GM12878 (cell line): ENCODE data around the gene UEVLD. TPM values are rescaled to one million over a fixed set of nuclear protein-coding genes. Genes with fewer than 3 reads are reported as not detected.

Source experiments
- ATAC-seq: fragments of 200-7000 bp; cut with Tn5 transposase; 3 replicates; pipeline ENCODE4 v1.9.1; 2020; ENCODE audit warnings: mild to moderate bottlenecking, moderate library complexity
- BruUV-seq: library from RNA; stranded (reverse); fragments of 400-500 nt; replicated peaks from 2 replicates; lab custom pipeline; 2021; lab: Mats Ljungman, UMichigan
- CTCF ChIA-PET: fragments of 300-600 bp; sonication (Branson Sonifier 250); formaldehyde crosslinking; extraction: SDS; loops from one replicate; lab custom pipeline; 2021; ENCODE audit warnings: inconsistent platforms; lab: Yijun Ruan, JAX
- POLR2A ChIA-PET: fragments of 350-600 bp; formaldehyde crosslinking; extraction: SDS; loops from one replicate; lab custom pipeline; 2021; ENCODE audit warnings: inconsistent platforms; lab: Charles Lee
- RAD21 ChIA-PET: fragments of 300-600 bp; sonication (Branson Sonifier 250); formaldehyde crosslinking; loops from one replicate; lab custom pipeline; 2023; ENCODE audit warnings: antibody characterized with exemption; ENCODE audit not compliant: unreplicated experiment; lab: Charles Lee
- SMC1A ChIA-PET: fragments of 300-600 bp; sonication (Branson Sonifier 250); formaldehyde crosslinking; loops from one replicate; lab custom pipeline; 2023; ENCODE audit not compliant: unreplicated experiment, uncharacterized antibody; lab: Charles Lee
- DNase-seq: peaks from one replicate; pipeline ENCODE4 v3.0.0-alpha.2; 2011; ENCODE audit warnings: low read depth, low spot score
- FAIRE-seq: peaks from 3 replicates; lab custom pipeline; 2011; peaks lifted over from hg19 to GRCh38; lab: Jason Lieb, UNC
- H2AFZ ChIP-seq: 2 replicates; pipeline ENCODE4 v1.6.0; 2011; ENCODE audit warnings: low read depth, low read length, control low read depth; ENCODE audit not compliant: control insufficient read depth
- H3K27ac ChIP-seq: 2 replicates; pipeline ENCODE4 v1.5.1; 2011; ENCODE audit warnings: control low read depth; ENCODE audit not compliant: control insufficient read depth, insufficient read depth
- H3K27me3 ChIP-seq, 2 experiments: replicated peaks in 1 of 2; 2 replicates each; pipeline versions ENCODE4 v1.6.0 to v1.6.1; 2011; ENCODE audit warnings: low read length in 1 of 2; ENCODE audit not compliant: control insufficient read depth in 2 of 2, insufficient read depth in 2 of 2
- H3K36me3 ChIP-seq, 2 experiments: 2 replicates each; pipeline ENCODE4 v1.5.1; 2011; ENCODE audit warnings: low read length in 1 of 2; ENCODE audit not compliant: control insufficient read depth in 2 of 2, insufficient read depth in 2 of 2
- H3K4me1 ChIP-seq: 2 replicates; pipeline ENCODE4 v1.6.1; 2011; ENCODE audit warnings: mild to moderate bottlenecking, low read length, moderate library complexity, mixed read lengths; ENCODE audit not compliant: control insufficient read depth, insufficient read depth
- H3K4me2 ChIP-seq: 2 replicates; pipeline ENCODE4 v1.6.0; 2011; ENCODE audit warnings: control low read depth; ENCODE audit not compliant: control insufficient read depth, insufficient read depth
- H3K4me3 ChIP-seq: fragments of 200-600 bp; sonication (generic); 2 replicates; pipeline ENCODE4 v1.5.1; 2016
- H3K79me2 ChIP-seq: 2 replicates; pipeline ENCODE4 v1.6.0; 2011; ENCODE audit warnings: low read length; ENCODE audit not compliant: control insufficient read depth, insufficient read depth
- H3K9ac ChIP-seq: 2 replicates; pipeline ENCODE4 v1.8.0; 2011; ENCODE audit warnings: low read length, control low read depth, mixed read lengths; ENCODE audit not compliant: control insufficient read depth, insufficient read depth
- H3K9me3 ChIP-seq: replicated peaks from 3 replicates; pipeline ENCODE4 v1.5.1; 2011; ENCODE audit warnings: mild to moderate bottlenecking, low read length; ENCODE audit not compliant: control insufficient read depth, insufficient read depth
- H4K20me1 ChIP-seq: 2 replicates; pipeline ENCODE4 v1.6.0; 2011; ENCODE audit not compliant: control insufficient read depth, insufficient read depth
- BACH1 ChIP-seq: fragments of 450-650 bp; IDR thresholded peaks from 2 replicates; pipeline ENCODE4 v1.6.1; 2017; ENCODE audit warnings: mild to moderate bottlenecking, borderline replicate concordance
- BCL11A ChIP-seq: IDR thresholded peaks from 2 replicates; pipeline ENCODE4 v1.6.1; 2011; ENCODE audit warnings: low read depth, low read length
- CBX3 ChIP-seq: fragments of 200-600 bp; sonication (generic); IDR thresholded peaks from 2 replicates; pipeline ENCODE4 v1.6.1; 2016; ENCODE audit warnings: low read depth, borderline replicate concordance
- EED ChIP-seq: sonication (generic); IDR thresholded peaks from 2 replicates; pipeline ENCODE4 v1.6.1; 2016; ENCODE audit warnings: antibody characterized with exemption, low read depth
- KAT2A ChIP-seq: conservative IDR thresholded peaks from 2 replicates; pipeline ENCODE4 v1.6.1; 2011; ENCODE audit warnings: low read depth, low read length; ENCODE audit not compliant: control insufficient read depth
- MTA2 ChIP-seq: fragments of 450-650 bp; IDR thresholded peaks from 2 replicates; pipeline ENCODE4 v1.6.1; 2016; ENCODE audit warnings: low read depth, mild to moderate bottlenecking, moderate library complexity
- MXI1 ChIP-seq: fragments of 150-350 bp; IDR thresholded peaks from 2 replicates; pipeline ENCODE4 v1.6.1; 2011; ENCODE audit warnings: low read depth, mild to moderate bottlenecking, inconsistent platforms, low read length, improper control_type of control experiment
- MYB ChIP-seq: fragments of 150-350 bp; IDR thresholded peaks from 2 replicates; pipeline ENCODE4 v1.6.1; 2014; ENCODE audit warnings: mild to moderate bottlenecking, low read depth, low read length, borderline replicate concordance
- NFIC ChIP-seq: IDR thresholded peaks from 2 replicates; pipeline ENCODE4 v1.6.1; 2012; ENCODE audit warnings: low read depth, mild to moderate bottlenecking, inconsistent platforms, low read length, moderate library complexity
- NR2F1 ChIP-seq: fragments of 450-650 bp; conservative IDR thresholded peaks from 2 replicates; pipeline ENCODE4 v1.6.1; 2017; ENCODE audit warnings: mild to moderate bottlenecking
- PAX8 ChIP-seq: fragments of 450-650 bp; IDR thresholded peaks from 2 replicates; pipeline ENCODE4 v1.6.1; 2017; ENCODE audit warnings: mild to moderate bottlenecking, moderate library complexity
- PML ChIP-seq: IDR thresholded peaks from 2 replicates; pipeline ENCODE4 v1.6.1; 2012; ENCODE audit warnings: low read length, inconsistent platforms
- POU2F2 ChIP-seq: IDR thresholded peaks from 3 replicates; pipeline ENCODE4 v1.6.1; 2011; ENCODE audit warnings: low read depth, mild to moderate bottlenecking, low read length, borderline replicate concordance
- SIX5 ChIP-seq: IDR thresholded peaks from 2 replicates; pipeline ENCODE4 v1.6.1; 2011; ENCODE audit warnings: mild to moderate bottlenecking, low read depth, low read length, moderate library complexity; ENCODE audit not compliant: severe bottlenecking
- WGBS: methylation state at CpG from one replicate; pipeline ENCODE4 v1.1.6; 2016; ENCODE audit warnings: low lambda C conversion rate; ENCODE audit not compliant: insufficient replicate concordance, insufficient coverage; ENCODE audit errors: missing lambda C conversion rate; 5-methylcytosine and 5-hydroxymethylcytosine counted together
- in situ Hi-C: fragments of 300-500 bp; cut with MboI; formaldehyde crosslinking; loops from 9 replicates; pipeline ENCODE4 v1.14.3; 2018; ENCODE audit warnings: mixed read lengths
- intact Hi-C: fragments of 100-400 bp; cut with micrococcal nuclease; formaldehyde crosslinking; loops from one replicate; pipeline ENCODE4 v1.14.2; 2022; ENCODE audit not compliant: unreplicated experiment
- polyA plus RNA-seq, 11 experiments: library from polyadenylated mRNA; depleted of rRNA in 4 of 11; unstranded in 6 of 11; stranded (reverse) in 5 of 11; fragments of >200 nt; fragmentation: Nextera tagmentation in 4 of 11; fragmentation: Illumina TruSeq in 1 of 11; extraction: Ambion mirVana in 4 of 11; extraction: Trizol in 1 of 11; gene quantifications; 1 replicate in 1 of 11; 2 replicates in 10 of 11; pipeline versions ENCODE4 v1.2.1 to v1.2.3, GENCODE V29; 2011 to 2016; ENCODE audit warnings: inconsistent platforms in 2 of 11, missing spikeins in 2 of 11, low read depth in 1 of 11
- total RNA-seq, 4 experiments: library from RNA; depleted of rRNA in 3 of 4; stranded (reverse); fragments of >200 nt in 3 of 4; fragmentation: Illumina TruSeq in 1 of 4; extraction: Trizol in 1 of 4; gene quantifications; 2 replicates each; pipeline versions ENCODE4 v1.2.1 to v1.2.3, GENCODE V29; 2013 to 2021
- TF ChIP-seq, protein P1 (sequence below), 3 experiments: IDR thresholded peaks in 2 of 3; conservative IDR thresholded peaks in 1 of 3; 2 replicates each; pipeline ENCODE4 v1.5.1; 2011; ENCODE audit warnings: low read depth in 3 of 3, low read length in 3 of 3, mild to moderate bottlenecking in 3 of 3, control low read depth in 2 of 3, moderate library complexity in 2 of 3, inconsistent platforms in 1 of 3, mixed read lengths in 1 of 3; ENCODE audit not compliant: control insufficient read depth in 2 of 3, insufficient read depth in 1 of 3; ENCODE audit errors: extremely low read depth in 1 of 3
- TF ChIP-seq, protein P2 (sequence below): IDR thresholded peaks from 2 replicates; pipeline ENCODE4 v1.6.1; 2012; ENCODE audit warnings: low read depth, low read length, improper control_type of control experiment
- TF ChIP-seq, protein P3 (sequence below): fragments of 450-650 bp; IDR thresholded peaks from 2 replicates; pipeline ENCODE4 v1.6.1; 2016; ENCODE audit warnings: mild to moderate bottlenecking
- TF ChIP-seq, protein P4 (sequence below): fragments of 450-650 bp; conservative IDR thresholded peaks from 2 replicates; pipeline ENCODE4 v1.6.1; 2017; ENCODE audit warnings: mild to moderate bottlenecking, moderate library complexity

UEVLD gene
- total and polyA plus RNA-seq, 10 of the 15 experiments (the other 5 are each of a cell fraction or from before 2014, with no cell fraction given): 6.5 to 16.3 (median 13.4) TPM

DNA sequence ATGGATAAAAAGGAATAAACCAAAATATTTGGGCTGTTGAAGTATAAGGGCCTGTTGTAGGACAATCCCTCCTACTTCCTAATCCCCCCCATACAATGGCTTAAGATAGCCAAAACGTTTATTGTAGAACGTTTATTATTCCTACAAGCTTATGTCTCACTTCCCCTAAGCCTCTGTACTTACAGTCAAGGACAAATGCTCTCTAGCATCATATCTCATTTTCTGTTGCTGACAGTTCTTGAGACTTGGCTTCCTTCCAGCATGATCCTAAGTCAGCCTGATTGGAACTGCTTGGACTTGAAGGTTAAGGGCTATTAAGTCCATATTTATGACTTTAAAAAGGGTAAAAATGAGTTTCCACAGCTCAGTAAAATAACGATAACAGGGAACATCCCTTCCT lies 19.8 kb upstream of the UEVLD start (continued):
- TF ChIP-seq, protein P1, sequence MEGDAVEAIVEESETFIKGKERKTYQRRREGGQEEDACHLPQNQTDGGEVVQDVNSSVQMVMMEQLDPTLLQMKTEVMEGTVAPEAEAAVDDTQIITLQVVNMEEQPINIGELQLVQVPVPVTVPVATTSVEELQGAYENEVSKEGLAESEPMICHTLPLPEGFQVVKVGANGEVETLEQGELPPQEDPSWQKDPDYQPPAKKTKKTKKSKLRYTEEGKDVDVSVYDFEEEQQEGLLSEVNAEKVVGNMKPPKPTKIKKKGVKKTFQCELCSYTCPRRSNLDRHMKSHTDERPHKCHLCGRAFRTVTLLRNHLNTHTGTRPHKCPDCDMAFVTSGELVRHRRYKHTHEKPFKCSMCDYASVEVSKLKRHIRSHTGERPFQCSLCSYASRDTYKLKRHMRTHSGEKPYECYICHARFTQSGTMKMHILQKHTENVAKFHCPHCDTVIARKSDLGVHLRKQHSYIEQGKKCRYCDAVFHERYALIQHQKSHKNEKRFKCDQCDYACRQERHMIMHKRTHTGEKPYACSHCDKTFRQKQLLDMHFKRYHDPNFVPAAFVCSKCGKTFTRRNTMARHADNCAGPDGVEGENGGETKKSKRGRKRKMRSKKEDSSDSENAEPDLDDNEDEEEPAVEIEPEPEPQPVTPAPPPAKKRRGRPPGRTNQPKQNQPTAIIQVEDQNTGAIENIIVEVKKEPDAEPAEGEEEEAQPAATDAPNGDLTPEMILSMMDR (IDR thresholded peaks at IDR 0.05 in 2 of 3, conservative IDR thresholded peaks at IDR 0.05 in 1 of 3; ENCODE audit: control insufficient read depth in 2 of 3, extremely low read depth in 1 of 3, insufficient read depth in 1 of 3, low read depth in 3 of 3, low read length in 3 of 3): no peak
- TF ChIP-seq PAX8 (no peak), BACH1 (no peak), NR2F1 (no peak), EED (no peak)

DNA sequence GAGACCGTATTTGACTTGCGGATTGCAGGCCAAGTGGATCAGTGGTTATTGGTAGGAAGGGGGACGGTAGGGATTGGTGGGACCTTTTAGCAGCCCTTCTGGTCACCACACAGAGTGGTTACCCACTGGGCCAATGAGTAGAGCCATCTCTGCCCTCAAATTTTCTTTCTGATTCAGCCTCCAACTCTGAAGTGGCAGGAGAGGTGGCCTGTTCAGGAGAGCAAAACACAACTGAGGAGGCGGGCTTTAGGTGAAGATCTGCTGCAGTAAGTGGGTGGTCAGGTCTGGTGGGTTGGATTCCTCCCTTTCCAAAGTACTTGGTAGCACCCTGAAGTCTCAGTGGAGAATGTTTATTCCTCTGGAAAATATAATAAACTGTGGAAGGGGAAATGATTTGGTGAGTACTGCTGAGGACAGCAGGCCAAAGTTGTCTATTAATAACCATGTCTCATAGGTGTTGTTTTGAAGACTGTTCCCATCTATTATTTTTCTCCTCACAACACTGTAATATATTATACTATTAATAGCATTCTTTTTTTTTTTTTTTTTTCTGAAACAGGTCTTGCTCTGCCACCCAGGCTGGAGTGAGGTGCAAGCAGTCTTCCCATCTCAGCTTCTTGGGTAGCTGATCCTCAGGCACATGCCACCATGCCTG lies 12.5 kb upstream of the UEVLD start:
- Histone ChIP-seq H4K20me1 (no peaks in the 10 kb centered on the region), H3K9me3 (no peaks in the 10 kb centered on the region), H3K27ac (no peak overlapping the region), H3K79me2 (no peaks in the 10 kb centered on the region), H2AFZ (no peak overlapping the region), H3K4me1 (no peaks in the 10 kb centered on the region), H3K36me3 (no peaks in the 10 kb centered on the region), H3K27me3 (no peaks in the 10 kb centered on the region), H3K4me3 (no peak overlapping the region), H3K9ac (no peak overlapping the region)
- FAIRE-seq (no peak), DNase-seq (no peak)
- WGBS: 96% methylated on average over 4 of the region's 4 CpGs
- POLR2A ChIA-PET: interaction anchor here (0.6 to 2.4 kb wide), 3 partner anchors 14 to 371 kb away, joined by 4 to 7 read pairs (median 4); no protein-coding TSS in a partner anchor
- no TSS peak for BruUV-seq
- intact Hi-C loops (no loop called here), in situ Hi-C loops (no loop called here)
- TF ChIP-seq, protein P2, sequence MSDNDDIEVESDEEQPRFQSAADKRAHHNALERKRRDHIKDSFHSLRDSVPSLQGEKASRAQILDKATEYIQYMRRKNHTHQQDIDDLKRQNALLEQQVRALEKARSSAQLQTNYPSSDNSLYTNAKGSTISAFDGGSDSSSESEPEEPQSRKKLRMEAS: no peak
- TF ChIP-seq BCL11A: no peak
- no peak for TF ChIP-seq NFIC
- no peak for TF ChIP-seq MYB
- TF ChIP-seq, protein P3, sequence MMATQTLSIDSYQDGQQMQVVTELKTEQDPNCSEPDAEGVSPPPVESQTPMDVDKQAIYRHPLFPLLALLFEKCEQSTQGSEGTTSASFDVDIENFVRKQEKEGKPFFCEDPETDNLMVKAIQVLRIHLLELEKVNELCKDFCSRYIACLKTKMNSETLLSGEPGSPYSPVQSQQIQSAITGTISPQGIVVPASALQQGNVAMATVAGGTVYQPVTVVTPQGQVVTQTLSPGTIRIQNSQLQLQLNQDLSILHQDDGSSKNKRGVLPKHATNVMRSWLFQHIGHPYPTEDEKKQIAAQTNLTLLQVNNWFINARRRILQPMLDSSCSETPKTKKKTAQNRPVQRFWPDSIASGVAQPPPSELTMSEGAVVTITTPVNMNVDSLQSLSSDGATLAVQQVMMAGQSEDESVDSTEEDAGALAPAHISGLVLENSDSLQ: no peak
- TF ChIP-seq CBX3: no peak
- TF ChIP-seq, protein P4, sequence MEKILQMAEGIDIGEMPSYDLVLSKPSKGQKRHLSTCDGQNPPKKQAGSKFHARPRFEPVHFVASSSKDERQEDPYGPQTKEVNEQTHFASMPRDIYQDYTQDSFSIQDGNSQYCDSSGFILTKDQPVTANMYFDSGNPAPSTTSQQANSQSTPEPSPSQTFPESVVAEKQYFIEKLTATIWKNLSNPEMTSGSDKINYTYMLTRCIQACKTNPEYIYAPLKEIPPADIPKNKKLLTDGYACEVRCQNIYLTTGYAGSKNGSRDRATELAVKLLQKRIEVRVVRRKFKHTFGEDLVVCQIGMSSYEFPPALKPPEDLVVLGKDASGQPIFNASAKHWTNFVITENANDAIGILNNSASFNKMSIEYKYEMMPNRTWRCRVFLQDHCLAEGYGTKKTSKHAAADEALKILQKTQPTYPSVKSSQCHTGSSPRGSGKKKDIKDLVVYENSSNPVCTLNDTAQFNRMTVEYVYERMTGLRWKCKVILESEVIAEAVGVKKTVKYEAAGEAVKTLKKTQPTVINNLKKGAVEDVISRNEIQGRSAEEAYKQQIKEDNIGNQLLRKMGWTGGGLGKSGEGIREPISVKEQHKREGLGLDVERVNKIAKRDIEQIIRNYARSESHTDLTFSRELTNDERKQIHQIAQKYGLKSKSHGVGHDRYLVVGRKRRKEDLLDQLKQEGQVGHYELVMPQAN: no peak
- no peak for TF ChIP-seq PML
- no peak for TF ChIP-seq MXI1
- no peak for TF ChIP-seq POU2F2
- TF ChIP-seq KAT2A: no peak
- no peak for TF ChIP-seq SIX5
- no peak for TF ChIP-seq MTA2
- TF ChIP-seq, all 136 proteins: peak for 0
- CTCF ChIA-PET: no interaction called here
- H3K4me2 ChIP-seq: no peak overlapping the region
- SMC1A ChIA-PET: interaction anchor here (1.4 kb wide), 1 partner anchor 32 kb away, joined by 3 read pairs; no protein-coding TSS in a partner anchor
- RAD21 ChIA-PET: no interaction called here
- no peak for ATAC-seq
